GM23248 (cell line): Measurements from ENCODE around the gene SHC1.

Source experiments
- EZH2 ChIP-seq: fragments of 200-600 bp; sonication (generic); IDR thresholded peaks from 2 replicates; pipeline ENCODE4 v1.6.1; 2018; ENCODE audit warnings: antibody characterized with exemption, mild to moderate bottlenecking; ENCODE audit not compliant: insufficient read depth, poor library complexity, severe bottlenecking
- EZH2phosphoT487 ChIP-seq: fragments of 200-600 bp; sonication (generic); IDR thresholded peaks from 2 replicates; pipeline ENCODE4 v1.6.1; 2018; ENCODE audit warnings: antibody characterized with exemption, moderate library complexity, mild to moderate bottlenecking, low read depth; ENCODE audit not compliant: insufficient read depth

DNA sequence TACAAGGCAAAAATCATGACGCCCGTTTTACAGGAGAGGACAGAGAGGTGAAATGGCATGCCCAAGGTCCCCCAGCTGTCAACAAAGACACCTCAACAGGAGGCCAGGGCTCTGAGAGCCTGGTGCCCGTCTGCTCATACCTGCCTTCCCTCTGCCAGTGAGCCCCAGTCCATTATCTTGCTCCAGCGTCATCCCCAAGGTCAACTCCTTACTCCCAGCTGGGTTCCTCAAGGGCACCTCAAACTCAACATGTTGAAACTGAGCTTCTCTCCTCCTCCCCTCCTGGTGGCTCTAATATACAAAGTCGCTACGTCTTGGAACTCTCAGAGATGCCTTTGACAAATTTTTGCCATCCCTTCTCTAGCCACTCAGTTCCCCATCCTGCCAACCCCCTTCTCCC, 17.9 kb downstream of the SHC1 start:
- TF ChIP-seq EZH2, result no peak
- no peak for TF ChIP-seq EZH2phosphoT487
